Jurkat, Clone E6-1 (cell line): ENCODE measurements around the gene NFATC2.

ENCODE experiments used
- DNase-seq: peaks from one replicate; pipeline ENCODE4 v3.0.0-alpha.2; 2011; ENCODE audit warnings: low read depth, low spot score
- H3K4me3 ChIP-seq: 2 replicates; pipeline ENCODE4 v1.5.1; 2011; ENCODE audit warnings: mild to moderate bottlenecking, low read length, control low read depth, moderate library complexity

The NFATC2 gene

DNA sequence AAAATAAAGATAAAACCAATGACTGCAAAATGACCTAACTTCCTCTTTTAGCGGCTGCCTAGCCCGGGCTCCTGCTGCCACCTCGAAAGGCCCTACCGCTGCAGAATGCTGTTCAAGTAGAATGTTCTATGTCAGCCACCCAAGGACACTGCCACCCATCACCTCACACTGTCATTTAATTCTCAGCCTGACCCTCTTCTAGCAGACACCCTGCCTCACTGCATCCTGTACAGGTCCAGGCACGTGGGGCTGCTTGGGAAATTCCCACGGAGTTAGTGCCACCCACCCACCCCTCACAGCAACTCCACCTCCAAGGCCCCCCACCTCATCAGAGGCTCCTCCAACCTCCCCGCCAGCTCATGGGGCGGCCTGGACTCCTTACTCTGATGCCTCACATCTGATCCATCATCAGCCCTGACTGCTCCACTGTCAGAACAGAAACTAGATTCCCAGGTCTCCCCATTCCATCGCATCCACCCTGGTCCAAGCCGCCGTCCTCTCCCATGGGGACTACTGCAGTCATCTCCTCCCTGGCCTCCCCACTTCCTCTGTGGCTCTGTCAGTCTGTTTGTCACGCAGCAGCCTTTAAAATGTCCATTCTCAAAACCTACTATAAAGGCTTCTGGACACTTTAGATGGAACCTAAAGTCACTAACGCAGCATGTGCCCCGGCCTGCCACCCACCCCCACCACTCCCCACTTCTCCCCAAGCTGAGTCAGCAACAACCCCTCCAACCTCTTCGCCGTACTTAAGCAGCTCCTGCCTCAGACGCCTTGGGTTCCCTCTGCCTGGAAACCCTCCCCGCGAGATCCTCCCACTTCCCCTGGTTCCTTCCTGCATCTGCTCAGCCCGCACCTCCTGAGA is 17.0 kb downstream of the NFATC2 start:
- H3K4me3 ChIP-seq = no peak overlapping the region
- peak; percentile 30 for DNase-seq

DNA sequence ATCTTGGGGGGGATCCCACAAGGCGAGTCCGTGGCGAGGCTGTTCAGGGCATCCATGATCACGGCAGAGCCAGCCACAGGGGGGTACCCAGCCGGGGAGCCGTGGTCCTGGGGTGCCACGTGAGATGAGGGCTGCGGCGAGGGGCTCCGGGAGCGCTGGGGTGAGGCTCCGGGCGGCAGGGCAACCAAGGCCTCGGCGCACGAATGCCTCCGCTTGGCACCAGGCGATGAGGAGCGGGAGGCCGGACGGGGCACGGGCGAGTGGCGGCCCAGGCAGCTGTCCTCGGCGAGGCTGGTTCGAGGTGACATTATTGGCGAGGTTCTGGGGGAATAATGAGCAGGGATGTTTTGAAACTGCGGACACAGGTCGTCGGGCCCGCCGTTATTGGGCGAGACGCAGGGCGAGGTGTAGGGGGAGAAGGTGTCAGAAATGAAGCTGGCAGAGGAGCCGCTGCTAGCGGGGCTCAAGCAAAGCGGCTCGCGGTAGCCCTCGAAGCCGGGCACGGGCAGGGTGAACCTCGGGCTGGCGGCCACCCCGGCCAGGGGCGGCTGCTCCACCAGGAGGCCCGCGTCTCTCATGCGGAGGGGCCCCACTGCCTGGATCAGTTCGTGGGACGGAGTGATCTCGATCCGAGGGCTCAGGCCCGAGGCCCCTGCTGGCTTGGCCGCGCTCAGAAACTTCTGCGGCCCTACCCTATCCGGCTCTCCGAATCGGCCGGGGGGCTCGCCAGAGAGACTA is 19.1 kb downstream of the NFATC2 start:
- no peak for DNase-seq
- H3K4me3 ChIP-seq = no peak overlapping the region

DNA sequence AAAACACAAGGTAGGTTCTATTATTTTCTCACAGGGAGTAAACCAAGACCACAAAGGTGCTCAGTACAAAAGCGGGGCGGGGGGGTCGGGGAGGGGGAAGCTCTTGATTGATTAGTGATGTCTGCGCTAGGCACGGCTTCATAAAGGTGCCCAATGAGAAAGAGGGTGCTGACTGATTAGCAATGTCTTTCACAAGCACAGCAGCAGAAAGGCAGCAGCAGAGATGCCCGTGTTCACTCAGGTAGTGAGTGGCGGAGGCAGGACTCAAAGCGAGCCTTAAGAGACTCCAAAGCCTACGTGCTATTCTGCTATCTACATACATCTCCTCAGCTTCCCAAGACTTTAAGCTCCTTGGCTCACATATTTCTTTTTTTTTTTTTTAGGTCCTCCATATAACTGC is 20.3 kb downstream of the NFATC2 start:
- no peak overlapping the region for H3K4me3 ChIP-seq
- DNase-seq = no peak

DNA sequence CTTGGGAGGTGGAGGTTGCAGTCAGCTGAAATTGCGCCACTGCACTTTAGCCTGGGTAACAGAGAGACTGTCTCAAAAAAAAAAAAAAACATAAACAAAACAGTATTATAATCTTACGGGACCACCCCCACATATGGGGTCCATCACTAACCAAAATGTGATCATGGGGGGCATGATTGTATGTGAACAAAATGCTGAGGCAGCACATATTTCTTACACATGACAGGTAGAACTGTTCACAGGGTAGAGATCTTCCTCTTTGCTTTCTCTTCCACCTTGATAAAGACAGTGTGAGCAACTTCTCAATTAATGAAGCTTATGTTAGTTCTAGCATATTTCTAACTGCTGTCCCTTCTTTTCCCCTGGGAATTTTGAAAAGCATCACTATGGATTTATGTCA is 24.7 kb downstream of the NFATC2 start:
- DNase-seq = no peak
- H3K4me3 ChIP-seq = no peak overlapping the region

DNA sequence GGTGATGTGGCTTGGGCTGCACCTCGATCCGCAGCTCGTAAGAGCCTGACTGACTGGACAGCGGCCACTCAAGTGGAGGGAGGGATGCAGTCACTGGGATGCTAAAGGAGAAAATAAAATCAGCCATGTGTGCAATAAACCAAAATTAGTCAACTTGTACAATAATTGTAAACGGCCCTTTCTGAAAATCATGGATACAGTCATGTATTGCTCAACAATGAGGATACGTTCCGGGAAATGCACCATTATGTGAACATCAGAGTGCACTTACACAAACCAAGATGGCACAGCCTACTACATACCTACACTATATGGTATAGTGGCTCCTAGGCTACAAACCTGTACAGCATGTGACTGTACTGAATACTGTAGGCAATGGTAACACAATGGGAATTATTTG is 25.7 kb downstream of the NFATC2 start:
- no peak overlapping the region for H3K4me3 ChIP-seq
- no peak for DNase-seq

DNA sequence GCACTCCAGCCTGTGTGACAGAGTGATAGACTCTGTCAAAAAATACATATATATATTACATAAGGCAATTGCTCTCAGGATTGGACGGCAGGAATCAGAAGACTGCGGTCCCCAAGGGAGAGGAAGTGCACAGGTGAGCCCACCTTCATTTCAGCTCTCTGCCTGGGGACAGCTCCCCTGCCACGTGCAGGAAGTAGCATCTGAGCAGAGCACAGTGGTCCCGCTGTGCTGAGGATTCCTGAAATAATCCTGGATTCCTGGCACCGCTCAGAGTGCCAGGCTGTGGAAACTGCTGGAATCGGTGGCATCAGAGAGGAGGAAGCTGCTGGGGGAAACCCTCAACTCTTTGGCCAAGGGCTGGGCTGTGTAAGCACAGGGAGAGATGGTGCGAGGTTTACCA is 27.7 kb downstream of the NFATC2 start:
- no peak for DNase-seq
- H3K4me3 ChIP-seq = no peak overlapping the region

DNA sequence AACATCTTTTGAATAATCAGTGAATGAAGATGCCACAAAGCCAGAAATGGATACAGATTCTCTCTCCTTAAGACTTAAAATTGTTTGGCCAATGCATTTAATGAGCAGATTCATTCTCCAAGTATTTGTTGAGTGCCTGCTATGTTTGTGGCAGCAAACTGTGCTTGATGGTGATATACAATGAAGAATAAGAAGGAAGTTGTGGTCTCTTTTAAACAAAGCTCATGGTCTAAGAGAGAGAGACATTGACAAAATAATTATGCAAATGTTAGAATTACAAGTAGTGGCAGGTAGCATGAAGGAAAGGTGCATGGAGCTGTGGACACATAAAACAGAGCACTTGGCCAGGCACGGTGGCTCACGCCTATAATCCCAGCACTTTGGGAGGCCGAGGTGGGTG is 28.3 kb downstream of the NFATC2 start:
- DNase-seq = no peak
- no peak overlapping the region for H3K4me3 ChIP-seq

DNA sequence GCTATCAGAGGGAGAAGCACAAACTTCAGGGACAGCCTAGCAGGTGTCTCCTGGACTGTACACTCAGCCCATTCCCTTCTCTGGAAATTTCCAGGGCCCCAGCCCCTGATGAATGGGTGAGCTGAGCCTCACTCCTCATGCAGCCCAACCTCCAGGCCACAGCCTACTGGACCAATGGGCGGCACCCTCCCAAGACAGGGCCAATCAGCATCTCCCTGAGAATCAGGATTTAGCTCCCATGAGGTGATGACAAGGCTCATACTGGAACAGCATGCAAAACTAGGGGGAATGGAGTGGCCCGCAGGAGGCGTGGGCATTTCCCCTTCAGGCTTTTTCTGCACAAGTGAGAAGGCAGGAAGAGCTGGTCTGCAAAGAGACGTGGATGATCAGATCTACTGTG is 29.0 kb downstream of the NFATC2 start:
- H3K4me3 ChIP-seq = no peak overlapping the region
- no peak for DNase-seq

DNA sequence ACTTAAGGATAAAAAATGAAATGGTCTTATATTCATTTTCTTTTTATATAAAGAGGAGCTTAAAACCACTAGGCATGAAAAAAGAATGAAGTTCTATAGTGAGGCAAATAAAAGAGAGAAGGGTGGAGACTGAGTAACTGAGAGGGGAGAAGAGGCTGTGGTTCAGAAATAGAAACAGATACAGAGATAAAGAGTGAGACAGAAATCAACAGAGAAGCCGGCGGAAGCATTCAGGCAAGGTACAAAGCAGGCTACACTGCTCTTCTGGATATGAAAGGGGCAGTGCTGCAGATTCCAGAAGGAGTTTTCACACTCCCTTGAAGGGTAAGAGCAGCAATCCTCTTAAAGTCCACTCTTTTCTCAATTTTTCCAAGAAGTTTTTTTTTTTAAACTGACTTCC is 29.9 kb downstream of the NFATC2 start:
- DNase-seq = no peak
- H3K4me3 ChIP-seq = no peak overlapping the region

DNA sequence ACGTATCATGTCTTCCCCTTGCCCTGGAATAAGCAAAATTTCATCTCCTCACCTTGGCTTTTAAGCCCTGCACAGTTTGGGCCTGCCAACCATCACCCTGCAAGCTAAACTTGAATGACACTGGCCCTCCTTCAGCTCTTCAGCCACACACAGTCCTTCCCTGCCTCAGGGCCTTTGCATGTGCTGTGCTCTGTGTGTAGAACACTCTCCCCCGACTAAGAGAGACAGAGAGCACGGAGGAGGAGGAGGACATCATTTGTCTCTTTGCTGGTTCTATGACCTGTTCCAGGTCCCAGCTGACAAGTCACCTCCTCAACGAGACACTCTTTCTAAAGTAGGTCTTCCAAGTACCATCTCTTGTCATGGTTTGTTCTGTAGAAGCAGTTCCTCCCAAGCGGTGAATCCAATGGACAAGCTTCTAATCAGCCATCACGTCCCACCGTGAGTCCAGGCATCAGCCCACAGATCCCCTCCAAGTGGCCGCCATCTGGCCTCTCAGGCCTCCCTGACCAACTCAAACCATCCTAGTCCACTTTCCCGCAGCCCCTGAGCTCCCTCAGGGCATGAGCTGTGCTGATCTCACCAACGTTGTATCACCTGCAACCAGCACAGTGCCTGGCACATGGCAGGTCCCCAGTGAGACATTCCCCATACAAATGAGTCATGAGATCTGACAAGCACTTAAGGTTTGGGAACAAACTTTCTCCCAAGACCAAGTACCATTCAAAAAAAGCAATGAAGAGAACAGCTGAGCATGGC is 30.5 kb downstream of the NFATC2 start:
- no peak overlapping the region for H3K4me3 ChIP-seq
- DNase-seq = no peak

DNA sequence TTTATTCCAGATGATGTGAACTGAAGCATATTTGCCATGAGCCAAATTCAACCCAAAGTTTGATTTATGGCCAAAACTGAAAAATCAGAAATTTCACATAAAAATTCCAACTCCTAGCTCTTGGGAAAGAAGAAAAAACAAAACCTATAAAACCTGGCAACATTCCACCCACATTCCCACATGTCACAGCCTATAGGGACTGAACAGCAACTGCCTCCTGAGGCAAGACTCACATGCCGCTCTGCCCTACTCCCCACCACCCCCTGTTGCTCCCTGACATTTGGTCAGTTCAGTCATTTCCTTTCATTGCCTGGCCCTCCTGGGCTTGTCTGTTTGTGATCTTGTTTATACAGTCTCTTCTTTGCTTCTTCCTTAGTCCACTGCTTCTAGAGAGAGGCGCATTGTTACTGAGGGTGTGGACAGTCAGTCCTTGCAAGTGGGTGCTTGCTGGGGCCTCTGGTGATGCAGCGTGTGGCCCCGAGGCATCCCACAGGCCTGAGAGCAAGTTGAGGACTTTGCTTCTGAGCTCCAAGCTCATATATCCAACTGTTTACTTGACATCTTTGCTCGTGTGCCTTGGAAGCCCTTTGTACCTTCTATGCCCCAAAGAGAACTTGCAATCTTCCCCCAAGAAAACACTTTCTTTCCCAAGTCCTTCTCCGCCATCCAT is 31.4 kb downstream of the NFATC2 start:
- DNase-seq = no peak
- H3K4me3 ChIP-seq = no peak overlapping the region

DNA sequence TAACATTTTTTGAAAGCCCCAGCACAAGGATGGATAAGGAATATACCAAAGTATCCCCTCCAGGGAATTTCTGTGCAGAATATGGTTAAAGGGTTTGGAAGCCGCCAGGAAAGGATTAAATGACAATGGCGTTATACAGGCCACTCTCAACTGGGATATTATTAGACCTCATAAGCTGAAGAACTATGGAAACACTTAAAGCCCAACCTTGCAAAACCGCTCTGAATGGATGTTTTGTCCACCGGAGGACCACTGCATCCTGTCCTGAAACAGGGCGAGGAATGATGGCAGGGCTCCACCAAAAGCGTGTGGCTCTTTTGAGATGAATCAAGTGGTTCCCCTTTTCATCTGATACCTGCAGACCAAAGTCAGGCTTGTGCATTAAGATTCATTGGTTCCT is 32.4 kb downstream of the NFATC2 start:
- no peak for DNase-seq
- H3K4me3 ChIP-seq = no peak overlapping the region

DNA sequence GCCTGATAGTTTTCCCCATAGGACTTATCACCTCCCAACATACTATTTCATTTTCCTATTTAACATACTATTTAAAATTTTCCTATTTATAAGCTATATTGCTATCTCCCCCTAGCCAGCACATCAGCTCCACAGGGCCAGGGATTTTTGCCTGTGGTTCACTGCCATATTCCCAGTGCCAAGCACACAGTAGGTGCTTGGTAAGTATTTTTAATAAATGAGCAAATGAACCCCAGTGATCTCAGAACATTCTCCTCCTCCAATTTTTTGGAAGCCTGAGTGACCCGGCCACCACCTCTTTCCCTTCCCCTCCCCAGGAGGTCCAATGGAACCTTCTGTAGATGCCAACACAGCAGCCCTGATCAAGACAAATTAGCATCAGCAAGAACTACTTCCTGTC is 33.3 kb downstream of the NFATC2 start:
- H3K4me3 ChIP-seq = no peak overlapping the region
- DNase-seq = no peak

DNA sequence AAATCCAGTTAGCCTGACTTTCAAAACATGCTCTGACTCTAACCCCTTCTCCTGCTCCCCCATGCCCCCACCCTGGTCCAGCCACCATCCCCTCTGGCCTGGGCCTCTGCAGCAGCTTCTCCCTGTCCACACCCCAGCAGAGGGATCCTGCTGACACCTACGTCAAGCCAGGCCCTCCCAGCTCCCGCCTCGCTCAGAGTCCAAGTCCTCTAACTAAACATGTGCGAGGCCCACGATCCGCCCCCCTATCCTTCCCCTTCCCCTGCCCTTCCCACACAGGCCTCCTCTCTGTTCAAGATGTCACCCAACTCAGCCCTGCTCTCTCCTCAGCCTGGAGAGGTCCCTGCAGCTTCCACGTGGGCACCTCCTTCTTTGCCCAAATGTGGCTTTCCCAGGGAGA is 33.7 kb downstream of the NFATC2 start:
- no peak overlapping the region for H3K4me3 ChIP-seq
- no peak for DNase-seq

DNA sequence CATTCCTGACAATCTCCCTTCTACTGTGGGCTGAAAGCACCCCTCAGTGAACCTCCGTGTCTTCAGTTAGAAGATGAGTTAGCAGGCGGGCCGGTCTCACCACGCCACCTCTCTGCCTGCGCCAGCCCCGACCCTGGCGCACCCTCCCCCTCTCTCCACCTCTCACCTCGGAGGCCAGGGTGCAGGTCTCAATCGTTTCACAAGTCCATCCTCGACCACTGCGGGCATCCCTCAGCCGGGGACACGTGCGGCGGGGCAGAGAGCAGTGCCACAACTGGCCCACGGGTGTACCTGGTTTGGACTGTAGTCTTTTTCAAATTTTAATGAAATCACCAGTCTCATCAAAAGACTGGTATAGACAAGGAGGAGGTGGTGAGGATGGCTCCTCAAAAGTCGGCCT is 34.4 kb downstream of the NFATC2 start:
- no peak overlapping the region for H3K4me3 ChIP-seq
- DNase-seq = no peak

DNA sequence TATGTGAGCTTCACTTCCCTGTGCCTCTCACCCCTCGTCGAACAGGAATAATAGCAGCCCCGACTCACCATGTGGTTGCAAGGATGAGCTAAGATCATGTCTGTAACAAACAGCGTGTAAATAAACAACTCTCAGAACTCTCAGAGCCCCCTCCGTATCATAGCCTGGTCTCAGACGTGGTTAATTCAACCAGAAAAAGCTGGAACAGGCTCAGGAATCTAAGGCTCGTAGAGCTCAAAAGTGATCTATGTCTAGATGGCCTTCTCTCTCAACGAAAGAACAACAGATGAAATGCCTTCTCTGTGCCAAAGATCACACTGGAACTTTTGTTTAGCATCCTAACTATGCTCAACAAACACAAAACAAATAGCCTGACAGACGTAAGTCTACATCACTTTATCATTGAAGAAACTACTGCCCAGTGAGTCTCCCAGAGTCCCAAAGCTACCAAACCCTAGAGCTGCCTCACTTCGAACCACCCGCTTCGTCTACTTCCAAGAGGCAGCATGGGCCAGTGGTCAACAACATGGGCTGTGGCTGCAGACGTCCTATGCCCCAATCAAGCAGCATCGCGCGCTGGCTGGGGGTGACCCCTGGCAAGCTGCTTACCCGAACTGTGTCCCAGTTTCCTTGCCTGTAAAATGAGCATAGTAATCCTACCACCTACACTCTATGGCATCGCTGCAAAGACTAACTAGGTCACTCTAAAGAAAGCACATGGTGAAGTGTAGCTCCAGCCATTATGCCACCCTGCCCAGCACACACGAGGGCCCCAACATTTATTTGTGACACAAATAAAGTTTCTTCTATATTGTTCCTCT is 35.1 kb downstream of the NFATC2 start:
- no peak for DNase-seq
- no peak overlapping the region for H3K4me3 ChIP-seq

DNA sequence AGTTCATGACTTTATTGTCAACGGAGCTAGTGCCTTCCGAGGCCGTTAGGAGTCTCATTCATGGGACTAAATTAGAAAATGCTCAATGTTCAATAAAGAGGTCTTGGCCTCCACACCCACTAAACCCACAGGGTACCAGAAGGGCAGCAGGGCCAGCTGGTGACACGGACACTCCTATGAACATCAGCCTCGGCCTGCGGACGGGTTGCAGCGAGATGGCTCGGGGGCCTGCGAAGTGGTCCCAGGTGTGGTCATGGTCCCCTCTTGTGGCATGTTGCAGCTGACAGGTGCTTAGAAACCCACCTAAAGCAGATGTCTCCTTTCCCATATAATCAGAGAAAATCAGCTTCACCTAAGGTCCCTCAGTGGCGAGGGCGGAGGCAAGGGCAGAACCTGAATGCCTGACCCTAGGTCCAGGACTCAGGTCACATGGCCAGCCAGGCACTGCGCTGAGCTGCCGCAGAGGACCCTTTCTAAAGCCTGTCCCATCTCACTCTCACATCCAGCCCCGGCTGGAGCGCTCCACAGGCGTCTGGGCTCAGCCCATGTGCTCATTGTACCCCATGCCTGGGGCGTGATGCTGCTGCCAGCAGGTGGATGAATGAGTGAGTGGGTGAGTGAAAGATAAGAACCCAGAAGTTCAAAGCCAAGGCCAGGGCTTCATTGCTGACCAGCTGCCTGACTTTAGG is 35.8 kb downstream of the NFATC2 start:
- DNase-seq = no peak
- H3K4me3 ChIP-seq = no peak overlapping the region

DNA sequence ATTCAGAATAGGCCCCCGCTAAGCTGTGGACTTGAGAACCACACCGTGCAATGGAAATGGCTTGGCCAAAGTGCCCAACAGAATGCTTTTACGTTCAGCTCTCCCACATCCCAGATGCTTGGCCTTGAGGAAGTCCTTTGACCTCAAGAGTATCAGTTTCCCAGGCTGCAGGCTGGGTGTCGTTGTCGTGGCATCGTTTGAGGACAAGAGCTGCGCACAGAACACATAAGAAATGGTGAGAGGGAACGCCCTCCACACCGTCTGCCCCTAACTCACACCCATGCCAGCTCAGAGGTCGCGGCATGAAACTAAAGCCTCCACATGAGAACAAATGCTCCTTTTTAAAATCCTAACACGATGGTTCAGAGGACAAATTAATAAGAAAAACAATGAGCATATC is 37.0 kb downstream of the NFATC2 start:
- DNase-seq = no peak
- H3K4me3 ChIP-seq = no peak overlapping the region
